Osteoblast (primary cell): Measurements from ENCODE around the gene GORASP1. TPM values are rescaled to one million over a fixed set of nuclear protein-coding genes. Genes with fewer than 3 reads are reported as not detected.

Source experiments
- DNase-seq: peaks from one replicate; pipeline ENCODE4 v3.0.0; 2011; ENCODE audit warnings: low spot score, mixed read lengths; ENCODE audit not compliant: insufficient read length; ENCODE audit errors: missing footprints
- H2AFZ ChIP-seq: 2 replicates; pipeline ENCODE4 v1.6.0; 2011; ENCODE audit warnings: mild to moderate bottlenecking, low read length
- H3K27ac ChIP-seq: 2 replicates; pipeline ENCODE4 v1.5.1; 2011; ENCODE audit warnings: mild to moderate bottlenecking, low read depth, low read length, moderate library complexity
- H3K27me3 ChIP-seq: 2 replicates; pipeline ENCODE4 v1.6.0; 2012; ENCODE audit warnings: mild to moderate bottlenecking, control low read depth, inconsistent platforms, low read length, moderate library complexity; ENCODE audit not compliant: insufficient read depth
- H3K36me3 ChIP-seq: 2 replicates; pipeline ENCODE4 v1.5.1; 2011; ENCODE audit warnings: mild to moderate bottlenecking, low read length, control low read depth, moderate library complexity; ENCODE audit not compliant: insufficient read depth
- H3K4me1 ChIP-seq: 2 replicates; pipeline ENCODE4 v1.5.1; 2011; ENCODE audit warnings: mild to moderate bottlenecking, low read length, control low read depth, moderate library complexity; ENCODE audit not compliant: insufficient read depth
- H3K4me2 ChIP-seq: 2 replicates; pipeline ENCODE4 v1.6.0; 2011; ENCODE audit warnings: mild to moderate bottlenecking, low read length; ENCODE audit not compliant: insufficient read depth
- H3K4me3 ChIP-seq: fragments of 200-600 bp; sonication (generic); 3 replicates; pipeline ENCODE4 v1.5.1; 2012; ENCODE audit warnings: mild to moderate bottlenecking, low read length, inconsistent platforms; ENCODE audit not compliant: insufficient read depth
- H3K79me2 ChIP-seq: 2 replicates; pipeline ENCODE4 v1.6.0; 2012; ENCODE audit warnings: mild to moderate bottlenecking, low read length, control low read depth, inconsistent platforms; ENCODE audit not compliant: insufficient read depth
- H3K9me3 ChIP-seq: 2 replicates; pipeline ENCODE4 v1.5.1; 2011; ENCODE audit warnings: low read depth, low read length, control low read depth
- H4K20me1 ChIP-seq: 2 replicates; pipeline ENCODE4 v1.6.0; 2012; ENCODE audit warnings: mild to moderate bottlenecking, low read length, control low read depth; ENCODE audit not compliant: insufficient read depth
- total RNA-seq: library from RNA; depleted of rRNA; stranded (reverse); fragments of >200 nt; gene quantifications from 2 replicates; pipeline ENCODE4 v1.2.3, GENCODE V29; 2012
- TF ChIP-seq, protein P1 (sequence below): IDR thresholded peaks from 2 replicates; pipeline ENCODE4 v1.5.1; 2011; ENCODE audit warnings: mild to moderate bottlenecking, low read depth, low read length, moderate library complexity; ENCODE audit errors: extremely low read depth

The GORASP1 gene
- total RNA-seq, 1 donor = 46.0 TPM

DNA sequence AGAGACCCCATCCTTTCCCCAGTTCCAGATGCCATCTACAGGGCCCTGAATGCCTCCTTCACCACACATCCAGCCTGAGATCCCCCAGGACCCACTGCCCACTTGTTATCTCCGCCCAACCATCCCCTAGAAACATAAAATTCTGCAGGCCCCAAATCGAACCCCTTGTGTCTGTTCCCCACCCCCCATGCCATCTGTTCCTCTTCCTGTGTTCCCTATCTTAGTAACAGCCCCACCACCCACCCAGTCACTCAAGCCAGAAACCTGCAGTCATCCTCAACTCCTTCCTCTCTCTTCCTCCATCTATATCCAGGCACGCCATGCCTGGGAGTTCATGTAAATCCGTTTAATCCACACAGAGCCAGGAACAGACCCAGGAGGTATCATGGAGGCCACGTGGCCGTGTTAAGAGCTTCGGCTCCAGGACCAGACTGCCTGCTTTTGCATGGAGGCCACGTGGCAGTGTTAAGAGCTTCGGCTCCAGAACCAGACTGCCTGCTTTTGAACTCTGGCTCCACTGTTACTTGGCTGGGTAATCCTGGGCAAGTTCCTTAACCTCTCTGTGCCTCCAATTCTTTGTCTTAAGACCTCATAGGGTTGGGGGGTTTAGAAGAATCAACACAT lies 41.1 kb upstream of the GORASP1 start:
- H3K4me1 ChIP-seq = peaks cover 64% of the 10 kb centered on the region
- H3K4me2 ChIP-seq = peak overlapping the region; percentile 76
- TF ChIP-seq, protein P1, sequence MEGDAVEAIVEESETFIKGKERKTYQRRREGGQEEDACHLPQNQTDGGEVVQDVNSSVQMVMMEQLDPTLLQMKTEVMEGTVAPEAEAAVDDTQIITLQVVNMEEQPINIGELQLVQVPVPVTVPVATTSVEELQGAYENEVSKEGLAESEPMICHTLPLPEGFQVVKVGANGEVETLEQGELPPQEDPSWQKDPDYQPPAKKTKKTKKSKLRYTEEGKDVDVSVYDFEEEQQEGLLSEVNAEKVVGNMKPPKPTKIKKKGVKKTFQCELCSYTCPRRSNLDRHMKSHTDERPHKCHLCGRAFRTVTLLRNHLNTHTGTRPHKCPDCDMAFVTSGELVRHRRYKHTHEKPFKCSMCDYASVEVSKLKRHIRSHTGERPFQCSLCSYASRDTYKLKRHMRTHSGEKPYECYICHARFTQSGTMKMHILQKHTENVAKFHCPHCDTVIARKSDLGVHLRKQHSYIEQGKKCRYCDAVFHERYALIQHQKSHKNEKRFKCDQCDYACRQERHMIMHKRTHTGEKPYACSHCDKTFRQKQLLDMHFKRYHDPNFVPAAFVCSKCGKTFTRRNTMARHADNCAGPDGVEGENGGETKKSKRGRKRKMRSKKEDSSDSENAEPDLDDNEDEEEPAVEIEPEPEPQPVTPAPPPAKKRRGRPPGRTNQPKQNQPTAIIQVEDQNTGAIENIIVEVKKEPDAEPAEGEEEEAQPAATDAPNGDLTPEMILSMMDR = no peak
- H3K36me3 ChIP-seq = peaks cover 30% of the 10 kb centered on the region
- no peak overlapping the region for H2AFZ ChIP-seq
- H3K79me2 ChIP-seq = peaks cover 80% of the 10 kb centered on the region
- H3K27ac ChIP-seq = peak overlapping the region; percentile 84
- H3K9me3 ChIP-seq = no peaks in the 10 kb centered on the region
- H4K20me1 ChIP-seq = peaks cover 55% of the 10 kb centered on the region
- no peak for DNase-seq
- H3K4me3 ChIP-seq = peak overlapping the region; percentile 24
- H3K27me3 ChIP-seq = no peaks in the 10 kb centered on the region

GRCh38 chr3:39147711-39148434 lies 40.4 kb upstream of the GORASP1 start:
- no peak for DNase-seq
- peaks cover 60% of the 10 kb centered on the region for H4K20me1 ChIP-seq
- H3K9me3 ChIP-seq = no peaks in the 10 kb centered on the region
- peak overlapping the region; percentile 84 for H3K27ac ChIP-seq
- peaks cover 37% of the 10 kb centered on the region for H3K36me3 ChIP-seq
- H3K4me1 ChIP-seq = peaks cover 64% of the 10 kb centered on the region
- peak overlapping the region; percentile 24 for H3K4me3 ChIP-seq
- peak overlapping the region; percentile 76 for H3K4me2 ChIP-seq
- peaks cover 86% of the 10 kb centered on the region for H3K79me2 ChIP-seq
- no peaks in the 10 kb centered on the region for H3K27me3 ChIP-seq
- TF ChIP-seq, protein P1 = no peak
- H2AFZ ChIP-seq = no peak overlapping the region

- peak overlapping the region; percentile 76 for H3K4me2 ChIP-seq
- TF ChIP-seq, protein P1 = no peak
- peak overlapping the region; percentile 24 for H3K4me3 ChIP-seq
- H3K9me3 ChIP-seq = no peaks in the 10 kb centered on the region
- peak overlapping the region; percentile 84 for H3K27ac ChIP-seq
- peaks cover 60% of the 10 kb centered on the region for H4K20me1 ChIP-seq
- DNase-seq = peak; percentile 98
- H3K4me1 ChIP-seq = peaks cover 59% of the 10 kb centered on the region
- H3K79me2 ChIP-seq = peaks cover 85% of the 10 kb centered on the region
- no peaks in the 10 kb centered on the region for H3K27me3 ChIP-seq
- no peak overlapping the region for H2AFZ ChIP-seq
- H3K36me3 ChIP-seq = peaks cover 47% of the 10 kb centered on the region
Observed at GRCh38 chr3:39146611-39147591, 39.5 kb upstream of the GORASP1 start.
